K562 (cell line): ENCODE measurements around the gene WFIKKN1. TPM values are rescaled to one million over a fixed set of nuclear protein-coding genes. Genes with fewer than 3 reads are reported as not detected.

Experiments
- ATF6 ChIP-seq: sonication (generic); formaldehyde crosslinking; IDR thresholded peaks from 2 replicates; pipeline ENCODE4 v1.4.0; 2020; ENCODE audit warnings: mild to moderate bottlenecking, missing genetic modification reagents
- BMI1 ChIP-seq: fragments of 150-350 bp; IDR thresholded peaks from 2 replicates; pipeline ENCODE4 v1.6.1; 2014; ENCODE audit warnings: low read length
- ESRRA ChIP-seq: fragments of 450-650 bp; IDR thresholded peaks from 2 replicates; pipeline ENCODE4 v1.6.1; 2014; ENCODE audit warnings: low read depth, mild to moderate bottlenecking, moderate library complexity, borderline replicate concordance
- NFIC ChIP-seq: fragments of 450-650 bp; IDR thresholded peaks from 2 replicates; pipeline ENCODE4 v1.6.1; 2017; ENCODE audit warnings: mild to moderate bottlenecking, inconsistent platforms
- NFRKB ChIP-seq: fragments of 450-650 bp; IDR thresholded peaks from 2 replicates; pipeline ENCODE4 v1.6.1; 2016; ENCODE audit warnings: low read depth
- POLR2A ChIP-seq: fragments of 450-650 bp; conservative IDR thresholded peaks from 2 replicates; pipeline ENCODE4 v1.6.1; 2016
- RBFOX2 ChIP-seq: fragments of 200-400 bp; formaldehyde crosslinking; IDR thresholded peaks from 2 replicates; pipeline ENCODE4 v1.6.1; 2017; ENCODE audit warnings: low read depth, mild to moderate bottlenecking, low read length, moderate library complexity
- RNF2 ChIP-seq: sonication (generic); IDR thresholded peaks from 2 replicates; pipeline ENCODE4 v1.6.1; 2016
- STAG1 ChIP-seq: sonication (generic); formaldehyde crosslinking; IDR thresholded peaks from 2 replicates; pipeline ENCODE4 v1.5.0; 2020; ENCODE audit warnings: missing genetic modification reagents, borderline replicate concordance
- TARDBP ChIP-seq: fragments of 450-650 bp; IDR thresholded peaks from 2 replicates; pipeline ENCODE4 v1.6.1; 2016
- THAP12 ChIP-seq: fragments of 250-450 bp; sonication (Bioruptor Pico); IDR thresholded peaks from 2 replicates; pipeline ENCODE4 v1.9.0; 2021; ENCODE audit warnings: mild to moderate bottlenecking, inconsistent platforms
- ZBTB17 ChIP-seq: fragments of 450-650 bp; formaldehyde crosslinking; IDR thresholded peaks from 2 replicates; pipeline ENCODE4 v1.4.0; 2020; ENCODE audit warnings: mild to moderate bottlenecking
- ZBTB43 ChIP-seq: sonication (generic); formaldehyde crosslinking; IDR thresholded peaks from 2 replicates; pipeline ENCODE4 v1.8.0; 2023; ENCODE audit warnings: mild to moderate bottlenecking, missing genetic modification reagents
- polyA plus RNA-seq, 8 experiments: library from polyadenylated mRNA; depleted of rRNA in 4 of 8; stranded (reverse) in 5 of 8; unstranded in 3 of 8; fragments of >200 nt; fragmentation: Nextera tagmentation in 2 of 8; fragmentation: Illumina TruSeq in 1 of 8; extraction: Ambion mirVana in 2 of 8; extraction: Trizol in 1 of 8; gene quantifications; 2 replicates each; pipeline versions ENCODE4 v1.2.1 to v1.2.3, GENCODE V29; 2011 to 2014; ENCODE audit warnings: inconsistent platforms in 1 of 8, missing spikeins in 1 of 8
- total RNA-seq, 7 experiments: library from RNA; depleted of rRNA in 6 of 7; stranded (reverse); fragments of >200 nt in 6 of 7; fragmentation: Illumina TruSeq in 2 of 7; extraction: Trizol in 2 of 7; gene quantifications; 2 replicates each; pipeline versions ENCODE4 v1.2.1 to v1.2.3, GENCODE V29; 2011 to 2021; ENCODE audit warnings: low replicate concordance in 1 of 7
- TF ChIP-seq, protein P1 (sequence below), 2 experiments: fragments of 450-650 bp; formaldehyde crosslinking in 1 of 2; IDR thresholded peaks; 2 replicates each; pipeline versions ENCODE4 v1.4.0 to v1.6.1; 2014 to 2020; ENCODE audit warnings: mild to moderate bottlenecking in 2 of 2, borderline replicate concordance in 1 of 2, low read depth in 1 of 2

WFIKKN1 gene
- total and polyA plus RNA-seq, 9 of the 15 experiments (the other 6 are each of a cell fraction or from before 2014, with no cell fraction given) = 0.14 to 1.1 (median 0.50) TPM; not detected in 4

DNA sequence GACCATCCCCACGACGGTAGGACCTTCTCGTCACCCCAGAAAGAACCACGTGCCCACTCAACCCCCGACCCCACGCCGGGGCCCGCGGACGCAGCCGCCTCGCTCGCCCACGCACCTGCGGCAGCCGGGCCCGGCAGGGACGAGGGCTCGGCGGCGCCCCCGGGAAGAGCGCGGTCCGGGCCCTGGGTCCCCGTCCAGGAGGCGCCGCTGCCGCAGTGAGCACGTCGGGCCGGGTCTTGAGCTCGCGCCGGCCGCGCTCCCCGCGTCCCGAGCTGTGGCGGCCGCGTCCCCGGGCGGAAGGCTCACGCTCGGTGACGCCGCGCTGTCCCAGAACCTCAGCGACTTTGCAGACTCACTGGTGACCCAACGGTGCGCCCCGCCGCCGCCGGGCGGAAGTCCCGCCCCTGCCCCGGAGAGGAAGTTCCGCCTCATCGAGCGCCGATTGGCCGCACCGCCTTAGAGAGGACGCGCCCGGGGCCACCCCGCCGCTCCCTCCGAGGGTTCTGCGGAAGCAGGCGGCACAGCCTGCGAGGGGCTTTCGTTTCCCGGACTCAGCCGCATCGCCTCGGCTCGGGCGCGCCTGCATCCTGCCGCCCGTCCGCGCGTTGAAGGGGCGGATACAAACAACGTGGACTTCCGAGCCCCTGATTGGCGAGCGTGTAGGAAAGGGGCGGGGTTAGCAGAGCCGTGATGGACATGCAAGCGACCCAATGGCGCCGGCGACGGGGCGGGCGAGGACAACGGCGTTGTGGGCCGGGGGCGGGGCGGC is 41.7 kb upstream of the WFIKKN1 start (continued):
- TF ChIP-seq ATF6 (CRISPR knock-in tag) = peak; percentile 27; the same call in 1 of the 2 replicates
- 0 out of 2 replicates have a peak, but pooled peaks have one; percentile 3 for TF ChIP-seq NFRKB
- 0 out of 2 replicates have a peak, but pooled peaks have one; percentile 30 for TF ChIP-seq RNF2
- peak; percentile 74 for TF ChIP-seq THAP12 (CRISPR knock-in tag)
- peak; percentile 69 for TF ChIP-seq TARDBP
- TF ChIP-seq, protein P1, sequence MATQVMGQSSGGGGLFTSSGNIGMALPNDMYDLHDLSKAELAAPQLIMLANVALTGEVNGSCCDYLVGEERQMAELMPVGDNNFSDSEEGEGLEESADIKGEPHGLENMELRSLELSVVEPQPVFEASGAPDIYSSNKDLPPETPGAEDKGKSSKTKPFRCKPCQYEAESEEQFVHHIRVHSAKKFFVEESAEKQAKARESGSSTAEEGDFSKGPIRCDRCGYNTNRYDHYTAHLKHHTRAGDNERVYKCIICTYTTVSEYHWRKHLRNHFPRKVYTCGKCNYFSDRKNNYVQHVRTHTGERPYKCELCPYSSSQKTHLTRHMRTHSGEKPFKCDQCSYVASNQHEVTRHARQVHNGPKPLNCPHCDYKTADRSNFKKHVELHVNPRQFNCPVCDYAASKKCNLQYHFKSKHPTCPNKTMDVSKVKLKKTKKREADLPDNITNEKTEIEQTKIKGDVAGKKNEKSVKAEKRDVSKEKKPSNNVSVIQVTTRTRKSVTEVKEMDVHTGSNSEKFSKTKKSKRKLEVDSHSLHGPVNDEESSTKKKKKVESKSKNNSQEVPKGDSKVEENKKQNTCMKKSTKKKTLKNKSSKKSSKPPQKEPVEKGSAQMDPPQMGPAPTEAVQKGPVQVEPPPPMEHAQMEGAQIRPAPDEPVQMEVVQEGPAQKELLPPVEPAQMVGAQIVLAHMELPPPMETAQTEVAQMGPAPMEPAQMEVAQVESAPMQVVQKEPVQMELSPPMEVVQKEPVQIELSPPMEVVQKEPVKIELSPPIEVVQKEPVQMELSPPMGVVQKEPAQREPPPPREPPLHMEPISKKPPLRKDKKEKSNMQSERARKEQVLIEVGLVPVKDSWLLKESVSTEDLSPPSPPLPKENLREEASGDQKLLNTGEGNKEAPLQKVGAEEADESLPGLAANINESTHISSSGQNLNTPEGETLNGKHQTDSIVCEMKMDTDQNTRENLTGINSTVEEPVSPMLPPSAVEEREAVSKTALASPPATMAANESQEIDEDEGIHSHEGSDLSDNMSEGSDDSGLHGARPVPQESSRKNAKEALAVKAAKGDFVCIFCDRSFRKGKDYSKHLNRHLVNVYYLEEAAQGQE (IDR thresholded peaks at IDR 0.05; ENCODE audit: borderline replicate concordance) = peak; percentile 31; the same call in 1 of the 2 replicates
- TF ChIP-seq, protein P1 (CRISPR knock-in tag; IDR thresholded peaks at IDR 0.05; ENCODE audit: low read depth) = no peak
- TF ChIP-seq ESRRA = peak; percentile 64
- no peak for TF ChIP-seq NFIC
- no peak for TF ChIP-seq BMI1
- peak; percentile 82 for TF ChIP-seq POLR2A
- TF ChIP-seq ZBTB17 (CRISPR knock-in tag) = peak; percentile 79
- no peak; the same call in 1 of the 2 replicates for TF ChIP-seq STAG1 (CRISPR knock-in tag)
- peak; percentile 97 for TF ChIP-seq RBFOX2
- 0 out of 2 replicates have a peak, but pooled peaks have one; percentile 73 for TF ChIP-seq ZBTB43 (CRISPR knock-in tag)
